GM18858 (cell line): Measurements from ENCODE around the gene IGSF3.
"Not testable (repeated sequence)": the region's sequence is repeated elsewhere in the genome, so short reads cannot be mapped to it uniquely, and the experiment has no call there.

Source experiments
- ATAC-seq: cut with Tn5 transposase; IDR thresholded peaks from one replicate; pipeline ENCODE4 v1.9.1; 2021; ENCODE audit not compliant: unreplicated experiment

The IGSF3 gene

GRCh38 chr1:116631996-116632925 is 35.3 kb downstream of the IGSF3 start:
- ATAC-seq: not testable (repeated sequence)

- not testable (repeated sequence) for ATAC-seq
These were observed 36.0 kb downstream of the IGSF3 start for GRCh38 chr1:116631554-116631953.

GRCh38 chr1:116630057-116630456 is 37.5 kb downstream of the IGSF3 start:
- not testable (repeated sequence) for ATAC-seq

- ATAC-seq: not testable (repeated sequence)
These were observed 38.1 kb downstream of the IGSF3 start for GRCh38 chr1:116629441-116629840.

GRCh38 chr1:116628448-116628847 is 39.1 kb downstream of the IGSF3 start:
- ATAC-seq: no peak

GRCh38 chr1:116627357-116627756 is 40.2 kb downstream of the IGSF3 start:
- not testable (repeated sequence) for ATAC-seq

GRCh38 chr1:116626915-116627314 is 40.6 kb downstream of the IGSF3 start:
- not testable (repeated sequence) for ATAC-seq

- ATAC-seq: not testable (repeated sequence)
These were observed 42.4 kb downstream of the IGSF3 start for GRCh38 chr1:116625155-116625554.

GRCh38 chr1:116624040-116624439 is 43.5 kb downstream of the IGSF3 start:
- no peak for ATAC-seq

- not testable (repeated sequence) for ATAC-seq
These were observed 45.0 kb downstream of the IGSF3 start for GRCh38 chr1:116622496-116622895.

- ATAC-seq: not testable (repeated sequence)
These were observed 45.8 kb downstream of the IGSF3 start for GRCh38 chr1:116621756-116622155.

- not testable (repeated sequence) for ATAC-seq
These were observed 47.1 kb downstream of the IGSF3 start for GRCh38 chr1:116620392-116620791.

- ATAC-seq: not testable (repeated sequence)
These were observed 48.4 kb downstream of the IGSF3 start for GRCh38 chr1:116619106-116619505.

GRCh38 chr1:116617808-116618207 is 49.7 kb downstream of the IGSF3 start:
- not testable (repeated sequence) for ATAC-seq

- not testable (repeated sequence) for ATAC-seq
These were observed 53.7 kb downstream of the IGSF3 start for GRCh38 chr1:116613825-116614224.

- not testable (repeated sequence) for ATAC-seq
These were observed 57.6 kb downstream of the IGSF3 start for GRCh38 chr1:116609801-116610371.

- ATAC-seq: not testable (repeated sequence)
These were observed 58.7 kb downstream of the IGSF3 start for GRCh38 chr1:116608841-116609240.

- not testable (repeated sequence) for ATAC-seq
These were observed 59.4 kb downstream of the IGSF3 start for GRCh38 chr1:116608151-116608550.

GRCh38 chr1:116607463-116607862 is 60.1 kb downstream of the IGSF3 start:
- ATAC-seq: not testable (repeated sequence)

- ATAC-seq: not testable (repeated sequence)
These were observed 61.5 kb downstream of the IGSF3 start for GRCh38 chr1:116606067-116606466.

GRCh38 chr1:116605315-116605714 is 62.2 kb downstream of the IGSF3 start:
- ATAC-seq: no peak

GRCh38 chr1:116604408-116604807 is 63.1 kb downstream of the IGSF3 start:
- not testable (repeated sequence) for ATAC-seq
